Measurements from ENCODE around the gene PNISR.

- no peak for TF ChIP-seq CTCF (IDR thresholded peaks at IDR 0.05)
- TF ChIP-seq EZH2 (IDR thresholded peaks at IDR 0.05): no peak
- no peak for TF ChIP-seq EZH2phosphoT487 (IDR thresholded peaks at IDR 0.05)
These were observed 13.0 kb downstream of the PNISR start for GRCh38 chr6:99412065-99412464.
